ENCODE measurements around the gene SUFU. TPM values are rescaled to one million over a fixed set of nuclear protein-coding genes. Genes with fewer than 3 reads are reported as not detected.
A peak's percentile ranks its signal among the peaks of the same experiment; 100 is the strongest.

The SUFU gene
- polyA plus RNA-seq, 2 donors = 2.9 to 6.0 TPM

DNA sequence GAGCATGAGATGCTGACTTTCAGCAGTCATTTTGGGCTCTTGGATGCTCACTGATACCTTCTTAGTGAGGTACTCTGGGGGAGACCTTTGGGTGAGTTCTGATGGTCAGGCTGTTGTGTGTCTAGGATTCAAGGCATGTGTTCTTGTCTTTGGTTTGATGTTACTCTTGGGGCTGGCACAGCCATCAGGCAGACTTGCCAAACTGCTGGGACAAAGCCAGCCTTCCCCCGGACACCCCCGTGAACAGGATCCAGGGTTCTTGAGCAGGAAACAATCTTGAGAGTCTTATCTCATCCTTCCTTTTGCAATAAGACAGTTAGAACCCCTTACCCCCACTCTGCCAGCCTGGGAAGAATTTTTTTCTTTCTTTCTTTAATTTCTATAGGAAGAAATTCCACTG lies 42.2 kb downstream of the SUFU start:
- no peak overlapping the region for H3K4me3 ChIP-seq (ENCODE audit: low read depth in 1 of 2, low read length in 2 of 2)
- peaks cover 4 to 7% of the 10 kb centered on the region in 2 donors for H3K36me3 ChIP-seq (ENCODE audit: control insufficient read depth in 2 of 2, insufficient read depth in 2 of 2, low read length in 1 of 2)
- no peaks in the 10 kb centered on the region for H3K27me3 ChIP-seq (ENCODE audit: control insufficient read depth in 1 of 2, insufficient read depth in 2 of 2, low read length in 2 of 2)
- H3K9me3 ChIP-seq (ENCODE audit: control insufficient read depth in 2 of 2, insufficient read depth in 1 of 2, low read depth in 1 of 2, low read length in 1 of 2) = no peaks in the 10 kb centered on the region
- 26 to 33% methylated on average over 2 of the region's 2 CpGs for WGBS, 2 donors
- no peak overlapping the region for H3K27ac ChIP-seq (ENCODE audit: low read depth in 2 of 2, low read length in 1 of 2)
- peaks cover 0 to 2% of the 10 kb centered on the region in 2 donors for H3K4me1 ChIP-seq (ENCODE audit: control insufficient read depth in 2 of 2, insufficient read depth in 2 of 2, low read length in 1 of 2)

DNA sequence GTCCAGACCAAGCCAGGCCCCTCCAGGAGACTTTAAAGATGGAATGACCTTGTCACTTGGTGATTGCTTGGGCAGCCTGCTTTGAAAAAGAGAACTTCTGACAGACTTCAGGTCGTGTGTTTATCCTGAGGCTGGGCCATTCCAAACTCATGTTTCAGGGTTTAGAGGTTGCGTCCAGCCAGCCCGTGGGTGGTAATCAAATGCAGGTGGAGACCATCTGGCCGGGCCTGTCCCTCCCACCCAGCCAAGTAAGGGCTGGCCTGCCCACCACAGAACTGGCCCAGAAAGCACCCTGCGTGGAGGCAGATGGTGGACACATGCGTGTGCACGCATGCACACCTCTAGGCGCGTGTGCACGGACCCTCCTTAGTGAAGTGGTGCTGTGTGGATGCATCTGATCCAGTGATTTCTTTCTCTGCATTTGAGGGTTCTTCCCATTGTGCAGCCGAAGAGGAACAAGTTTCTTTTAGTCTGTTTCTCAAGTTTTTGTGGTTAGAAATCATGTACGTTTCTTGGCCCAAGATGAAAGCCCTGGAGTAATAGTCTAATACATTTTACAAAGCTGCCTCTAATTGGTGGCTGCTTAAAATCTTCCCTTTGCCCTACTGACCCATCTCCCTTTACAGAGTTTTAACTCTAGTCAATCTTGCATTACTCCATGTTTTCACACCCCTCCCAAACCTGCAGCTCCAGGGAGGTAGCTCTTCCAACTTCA lies 43.0 kb downstream of the SUFU start:
- H3K27me3 ChIP-seq (ENCODE audit: control insufficient read depth in 1 of 2, insufficient read depth in 2 of 2, low read length in 2 of 2) = no peaks in the 10 kb centered on the region
- H3K4me3 ChIP-seq (ENCODE audit: low read depth in 1 of 2, low read length in 2 of 2) = no peak overlapping the region
- no peaks in the 10 kb centered on the region for H3K9me3 ChIP-seq (ENCODE audit: control insufficient read depth in 2 of 2, insufficient read depth in 1 of 2, low read depth in 1 of 2, low read length in 1 of 2)
- H3K36me3 ChIP-seq (ENCODE audit: control insufficient read depth in 2 of 2, insufficient read depth in 2 of 2, low read length in 1 of 2) = peaks cover 6 to 10% of the 10 kb centered on the region in 2 donors
- WGBS, 2 donors = 59 to 74% methylated on average over 12 of the region's 12 CpGs
- peaks cover 0 to 2% of the 10 kb centered on the region in 2 donors for H3K4me1 ChIP-seq (ENCODE audit: control insufficient read depth in 2 of 2, insufficient read depth in 2 of 2, low read length in 1 of 2)
- H3K27ac ChIP-seq (ENCODE audit: low read depth in 2 of 2, low read length in 1 of 2) = no peak overlapping the region

- Histone ChIP-seq H3K9me3 (ENCODE audit: control insufficient read depth in 2 of 2, insufficient read depth in 1 of 2, low read depth in 1 of 2, low read length in 1 of 2) (no peaks in the 10 kb centered on the region), H3K27ac (ENCODE audit: low read depth in 2 of 2, low read length in 1 of 2) (no peak overlapping the region), H3K27me3 (ENCODE audit: control insufficient read depth in 1 of 2, insufficient read depth in 2 of 2, low read length in 2 of 2) (no peaks in the 10 kb centered on the region), H3K4me3 (ENCODE audit: low read depth in 1 of 2, low read length in 2 of 2) (no peak overlapping the region), H3K36me3 (ENCODE audit: control insufficient read depth in 2 of 2, insufficient read depth in 2 of 2, low read length in 1 of 2) (peaks cover 9 to 10% of the 10 kb centered on the region in 2 donors), H3K4me1 (ENCODE audit: control insufficient read depth in 2 of 2, insufficient read depth in 2 of 2, low read length in 1 of 2) (peaks cover 0 to 2% of the 10 kb centered on the region in 2 donors)
- 85 to 100% methylated on average over 1 of the region's 1 CpG for WGBS, 2 donors
These were observed 45.8 kb downstream of the SUFU start for GRCh38 chr10:102549549-102549948.

- no peak overlapping the region for H3K27ac ChIP-seq (ENCODE audit: low read depth in 2 of 2, low read length in 1 of 2)
- no peaks in the 10 kb centered on the region for H3K9me3 ChIP-seq (ENCODE audit: control insufficient read depth in 2 of 2, insufficient read depth in 1 of 2, low read depth in 1 of 2, low read length in 1 of 2)
- no peaks in the 10 kb centered on the region for H3K27me3 ChIP-seq (ENCODE audit: control insufficient read depth in 1 of 2, insufficient read depth in 2 of 2, low read length in 2 of 2)
- peaks cover 0 to 2% of the 10 kb centered on the region in 2 donors for H3K4me1 ChIP-seq (ENCODE audit: control insufficient read depth in 2 of 2, insufficient read depth in 2 of 2, low read length in 1 of 2)
- no peak overlapping the region for H3K4me3 ChIP-seq (ENCODE audit: low read depth in 1 of 2, low read length in 2 of 2)
- WGBS, 2 donors = 97 to 98% methylated on average over 9 of the region's 9 CpGs
- H3K36me3 ChIP-seq (ENCODE audit: control insufficient read depth in 2 of 2, insufficient read depth in 2 of 2, low read length in 1 of 2) = peaks cover 9 to 10% of the 10 kb centered on the region in 2 donors
These were observed 47.0 kb downstream of the SUFU start for GRCh38 chr10:102550636-102551210.

DNA sequence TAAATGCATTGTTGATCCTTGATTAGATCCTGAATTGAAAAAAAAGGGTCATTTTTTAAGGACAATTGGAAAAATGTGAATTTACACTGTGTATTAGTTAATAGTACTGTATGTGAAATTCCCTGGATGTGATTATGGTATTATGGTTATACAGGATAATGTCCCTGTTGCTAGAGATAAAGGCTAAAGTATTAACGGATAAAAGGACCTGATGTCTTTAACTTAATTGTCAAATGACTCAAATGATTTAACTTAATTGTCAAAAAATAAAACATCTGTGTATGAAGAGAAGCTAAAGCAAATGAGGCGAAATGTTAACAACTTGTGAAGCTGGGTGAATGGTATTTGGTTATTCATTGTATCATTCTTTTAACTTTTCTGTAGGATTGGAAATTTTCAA lies 48.8 kb downstream of the SUFU start:
- no peaks in the 10 kb centered on the region for H3K27me3 ChIP-seq (ENCODE audit: control insufficient read depth in 1 of 2, insufficient read depth in 2 of 2, low read length in 2 of 2)
- no peaks in the 10 kb centered on the region for H3K9me3 ChIP-seq (ENCODE audit: control insufficient read depth in 2 of 2, insufficient read depth in 1 of 2, low read depth in 1 of 2, low read length in 1 of 2)
- 82 to 90% methylated on average over 2 of the region's 2 CpGs for WGBS, 2 donors
- peaks cover 9 to 10% of the 10 kb centered on the region in 2 donors for H3K36me3 ChIP-seq (ENCODE audit: control insufficient read depth in 2 of 2, insufficient read depth in 2 of 2, low read length in 1 of 2)
- H3K27ac ChIP-seq (ENCODE audit: low read depth in 2 of 2, low read length in 1 of 2) = no peak overlapping the region
- H3K4me1 ChIP-seq (ENCODE audit: control insufficient read depth in 2 of 2, insufficient read depth in 2 of 2, low read length in 1 of 2) = no peaks in the 10 kb centered on the region
- no peak overlapping the region for H3K4me3 ChIP-seq (ENCODE audit: low read depth in 1 of 2, low read length in 2 of 2)

- Histone ChIP-seq H3K9me3 (ENCODE audit: control insufficient read depth in 2 of 2, insufficient read depth in 1 of 2, low read depth in 1 of 2, low read length in 1 of 2) (no peaks in the 10 kb centered on the region), H3K27me3 (ENCODE audit: control insufficient read depth in 1 of 2, insufficient read depth in 2 of 2, low read length in 2 of 2) (no peaks in the 10 kb centered on the region), H3K4me1 (ENCODE audit: control insufficient read depth in 2 of 2, insufficient read depth in 2 of 2, low read length in 1 of 2) (no peaks in the 10 kb centered on the region), H3K36me3 (ENCODE audit: control insufficient read depth in 2 of 2, insufficient read depth in 2 of 2, low read length in 1 of 2) (peaks cover 9 to 10% of the 10 kb centered on the region in 2 donors), H3K4me3 (ENCODE audit: low read depth in 1 of 2, low read length in 2 of 2) (no peak overlapping the region), H3K27ac (ENCODE audit: low read depth in 2 of 2, low read length in 1 of 2) (no peak overlapping the region)
- 97% methylated on average over 7 of the region's 7 CpGs for WGBS, 2 donors
These were observed 50.0 kb downstream of the SUFU start for GRCh38 chr10:102553771-102554170.

DNA sequence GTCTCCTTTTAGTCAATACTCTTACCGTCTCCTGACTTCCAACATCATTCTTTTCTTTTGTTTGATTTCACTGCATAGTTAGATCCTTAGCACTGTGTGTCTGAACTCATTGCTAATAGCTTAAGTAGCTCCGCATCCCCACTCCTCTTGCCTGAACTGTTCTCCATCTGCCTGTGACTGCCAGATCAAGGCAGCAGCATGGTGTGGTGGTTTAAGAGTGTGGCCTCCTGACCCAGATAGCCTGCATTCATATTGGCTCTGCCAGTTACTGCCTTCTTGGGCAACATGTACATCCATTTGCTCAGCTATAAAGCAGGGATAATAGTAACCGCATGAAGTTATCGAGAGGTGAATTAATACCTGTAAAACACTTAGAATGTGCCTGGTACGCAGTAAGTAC lies 50.8 kb downstream of the SUFU start:
- no peaks in the 10 kb centered on the region for H3K9me3 ChIP-seq (ENCODE audit: control insufficient read depth in 2 of 2, insufficient read depth in 1 of 2, low read depth in 1 of 2, low read length in 1 of 2)
- H3K4me3 ChIP-seq (ENCODE audit: low read depth in 1 of 2, low read length in 2 of 2) = no peak overlapping the region
- no peak overlapping the region for H3K27ac ChIP-seq (ENCODE audit: low read depth in 2 of 2, low read length in 1 of 2)
- H3K4me1 ChIP-seq (ENCODE audit: control insufficient read depth in 2 of 2, insufficient read depth in 2 of 2, low read length in 1 of 2) = no peaks in the 10 kb centered on the region
- H3K36me3 ChIP-seq (ENCODE audit: control insufficient read depth in 2 of 2, insufficient read depth in 2 of 2, low read length in 1 of 2) = peaks cover 9 to 10% of the 10 kb centered on the region in 2 donors
- H3K27me3 ChIP-seq (ENCODE audit: control insufficient read depth in 1 of 2, insufficient read depth in 2 of 2, low read length in 2 of 2) = no peaks in the 10 kb centered on the region
- 97 to 98% methylated on average over 5 of the region's 5 CpGs for WGBS, 2 donors

- Histone ChIP-seq H3K4me3 (ENCODE audit: low read depth in 1 of 2, low read length in 2 of 2) (no peak overlapping the region), H3K36me3 (ENCODE audit: control insufficient read depth in 2 of 2, insufficient read depth in 2 of 2, low read length in 1 of 2) (peaks cover 4 to 5% of the 10 kb centered on the region in 2 donors), H3K27me3 (ENCODE audit: control insufficient read depth in 1 of 2, insufficient read depth in 2 of 2, low read length in 2 of 2) (no peaks in the 10 kb centered on the region), H3K27ac (ENCODE audit: low read depth in 2 of 2, low read length in 1 of 2) (peak overlapping the region; percentile 22 to 34), H3K9me3 (ENCODE audit: control insufficient read depth in 2 of 2, insufficient read depth in 1 of 2, low read depth in 1 of 2, low read length in 1 of 2) (no peaks in the 10 kb centered on the region), H3K4me1 (ENCODE audit: control insufficient read depth in 2 of 2, insufficient read depth in 2 of 2, low read length in 1 of 2) (no peaks in the 10 kb centered on the region)
- 42 to 61% methylated on average over 11 of the region's 11 CpGs for WGBS, 2 donors
These were observed 52.1 kb downstream of the SUFU start for GRCh38 chr10:102555781-102556328.

GRCh38 chr10:102557569-102557968 lies 53.8 kb downstream of the SUFU start:
- Histone ChIP-seq H3K9me3 (ENCODE audit: control insufficient read depth in 2 of 2, insufficient read depth in 1 of 2, low read depth in 1 of 2, low read length in 1 of 2) (no peaks in the 10 kb centered on the region), H3K4me1 (ENCODE audit: control insufficient read depth in 2 of 2, insufficient read depth in 2 of 2, low read length in 1 of 2) (no peaks in the 10 kb centered on the region), H3K4me3 (ENCODE audit: low read depth in 1 of 2, low read length in 2 of 2) (no peak overlapping the region), H3K36me3 (ENCODE audit: control insufficient read depth in 2 of 2, insufficient read depth in 2 of 2, low read length in 1 of 2) (no peaks in the 10 kb centered on the region), H3K27ac (ENCODE audit: low read depth in 2 of 2, low read length in 1 of 2) (no peak overlapping the region), H3K27me3 (ENCODE audit: control insufficient read depth in 1 of 2, insufficient read depth in 2 of 2, low read length in 2 of 2) (no peaks in the 10 kb centered on the region)
- WGBS, 2 donors = 51 to 66% methylated on average over 2 of the region's 2 CpGs

Measured in esophagus (tissue), 2 donors.